Hepatocyte (in vitro differentiated cells): Measurements from ENCODE around the gene THSD4. TPM values are rescaled to one million over a fixed set of nuclear protein-coding genes. Genes with fewer than 3 reads are reported as not detected.

Experiments used
- DNase-seq: peaks from one replicate; pipeline ENCODE4 v3.0.0-alpha.2; 2016; ENCODE audit warnings: low spot score
- H2AFZ ChIP-seq: fragments of 200-600 bp; sonication (generic); 2 replicates; pipeline ENCODE4 v1.6.0; 2016; ENCODE audit warnings: antibody characterized with exemption, mild to moderate bottlenecking
- H3K27ac ChIP-seq: fragments of 200-600 bp; sonication (generic); 2 replicates; pipeline ENCODE4 v1.5.1; 2016; ENCODE audit warnings: mild to moderate bottlenecking
- H3K27me3 ChIP-seq: fragments of 200-600 bp; sonication (generic); 2 replicates; pipeline ENCODE4 v1.6.1; 2016
- H3K36me3 ChIP-seq: fragments of 200-600 bp; sonication (generic); replicated peaks from 2 replicates; pipeline ENCODE4 v1.5.1; 2016; ENCODE audit warnings: low read depth; ENCODE audit not compliant: insufficient read depth
- H3K4me1 ChIP-seq: fragments of 200-600 bp; sonication (generic); 2 replicates; pipeline ENCODE4 v1.5.1; 2016; ENCODE audit warnings: mild to moderate bottlenecking, moderate library complexity; ENCODE audit not compliant: insufficient read depth
- H3K4me2 ChIP-seq: fragments of 200-600 bp; sonication (generic); 2 replicates; pipeline ENCODE4 v1.6.0; 2016
- H3K4me3 ChIP-seq: fragments of 200-600 bp; sonication (generic); 2 replicates; pipeline ENCODE4 v1.5.1; 2016; ENCODE audit warnings: mild to moderate bottlenecking
- H3K79me2 ChIP-seq: fragments of 200-600 bp; sonication (generic); 2 replicates; pipeline ENCODE4 v1.6.0; 2017; ENCODE audit warnings: mild to moderate bottlenecking
- H3K9me2 ChIP-seq: fragments of 200-600 bp; sonication (generic); replicated peaks from 2 replicates; pipeline ENCODE4 v1.6.0; 2017; ENCODE audit warnings: mild to moderate bottlenecking; ENCODE audit not compliant: insufficient read depth
- H3K9me3 ChIP-seq: fragments of 200-600 bp; sonication (generic); 2 replicates; pipeline ENCODE4 v1.5.1; 2016; ENCODE audit warnings: low read depth, mild to moderate bottlenecking
- H4K20me1 ChIP-seq: fragments of 200-600 bp; sonication (generic); 2 replicates; pipeline ENCODE4 v1.6.0; 2016; ENCODE audit warnings: mild to moderate bottlenecking; ENCODE audit not compliant: insufficient read depth, poor library complexity, severe bottlenecking
- CTCF ChIP-seq: fragments of 200-600 bp; sonication (generic); IDR thresholded peaks from 2 replicates; pipeline ENCODE4 v1.5.1; 2016; ENCODE audit warnings: antibody characterized with exemption, mild to moderate bottlenecking; ENCODE audit not compliant: poor library complexity
- EZH2 ChIP-seq: fragments of 200-600 bp; sonication (generic); IDR thresholded peaks from 2 replicates; pipeline ENCODE4 v1.6.1; 2016; ENCODE audit warnings: antibody characterized with exemption, mild to moderate bottlenecking, borderline replicate concordance
- EZH2phosphoT487 ChIP-seq: fragments of 200-600 bp; sonication (generic); IDR thresholded peaks from one replicate; pipeline ENCODE4 v1.6.1; 2018; ENCODE audit warnings: antibody characterized with exemption, mild to moderate bottlenecking, low read depth, moderate library complexity; ENCODE audit not compliant: unreplicated experiment, severe bottlenecking
- WGBS: methylation state at CpG from one replicate; pipeline ENCODE4 v1.1.6; 2016; ENCODE audit warnings: low lambda C conversion rate; ENCODE audit errors: missing lambda C conversion rate; 5-methylcytosine and 5-hydroxymethylcytosine counted together
- polyA plus RNA-seq: library from polyadenylated mRNA; unstranded; fragments of >200 nt; fragmentation: Nextera tagmentation; extraction: Ambion mirVana; gene quantifications from 2 replicates; pipeline ENCODE4 v1.2.1, GENCODE V29; 2016
- total RNA-seq: library from RNA; depleted of rRNA; stranded (reverse); fragments of >200 nt; gene quantifications from 2 replicates; pipeline ENCODE4 v1.2.3, GENCODE V29; 2014

Gene THSD4
- total and polyA plus RNA-seq, 2 experiments from 2014 or later, result 4.3 to 7.0 TPM

GRCh38 chr15:71713191-71713809 is 598.0 kb downstream of the THSD4 start:
- DNase-seq, result no peak
- WGBS, result 87% methylated on average over 5 of the region's 5 CpGs
- Histone ChIP-seq H3K36me3 (no peaks in the 10 kb centered on the region), H3K9me3 (no peaks in the 10 kb centered on the region), H3K27ac (no peak overlapping the region), H3K9me2 (no peaks in the 10 kb centered on the region), H4K20me1 (no peaks in the 10 kb centered on the region), H3K27me3 (no peaks in the 10 kb centered on the region), H3K79me2 (no peaks in the 10 kb centered on the region), H3K4me3 (no peak overlapping the region), H2AFZ (no peak overlapping the region), H3K4me2 (no peak overlapping the region), H3K4me1 (peaks cover 8% of the 10 kb centered on the region)
- no peak for TF ChIP-seq EZH2
- TF ChIP-seq CTCF, result no peak
- no peak for TF ChIP-seq EZH2phosphoT487

GRCh38 chr15:71715914-71716313 is 600.6 kb downstream of the THSD4 start:
- Histone ChIP-seq H3K4me3 (no peak overlapping the region), H3K79me2 (no peaks in the 10 kb centered on the region), H3K27me3 (no peaks in the 10 kb centered on the region), H3K4me2 (no peak overlapping the region), H3K4me1 (no peaks in the 10 kb centered on the region), H3K27ac (no peak overlapping the region), H3K36me3 (no peaks in the 10 kb centered on the region), H4K20me1 (no peaks in the 10 kb centered on the region), H3K9me3 (no peaks in the 10 kb centered on the region), H3K9me2 (no peaks in the 10 kb centered on the region), H2AFZ (no peak overlapping the region)
- no peak for DNase-seq
- TF ChIP-seq EZH2 (no peak), EZH2phosphoT487 (no peak), CTCF (no peak)
- 93% methylated on average over 1 of the region's 1 CpG for WGBS

- H2AFZ ChIP-seq, result no peak overlapping the region
- H3K4me2 ChIP-seq, result no peak overlapping the region
- H3K27ac ChIP-seq, result no peak overlapping the region
These were observed 601.7 kb downstream of the THSD4 start for GRCh38 chr15:71716990-71717389.

More at GRCh38 chr15:71716990-71717389, 601.7 kb downstream of the THSD4 start:
- TF ChIP-seq EZH2, result no peak
- TF ChIP-seq EZH2phosphoT487, result no peak
- TF ChIP-seq CTCF, result no peak
- H3K4me3 ChIP-seq, result no peak overlapping the region
- H3K79me2 ChIP-seq, result no peaks in the 10 kb centered on the region
- no peaks in the 10 kb centered on the region for H3K27me3 ChIP-seq
- no peak for DNase-seq
- H3K9me2 ChIP-seq, result no peaks in the 10 kb centered on the region
- H4K20me1 ChIP-seq, result no peaks in the 10 kb centered on the region
- no peaks in the 10 kb centered on the region for H3K4me1 ChIP-seq
- no peaks in the 10 kb centered on the region for H3K36me3 ChIP-seq
- no peaks in the 10 kb centered on the region for H3K9me3 ChIP-seq
